Measurements from ENCODE around the gene SKAP2.

GRCh38 chr7:26681819-26682418 lies 182.5 kb downstream of the SKAP2 start:
- TF ChIP-seq CTCF (conservative IDR thresholded peaks at IDR 0.05 in 1 of 2, IDR thresholded peaks at IDR 0.05 in 1 of 2; ENCODE audit: low read depth in 1 of 2, low read length in 2 of 2) (peak; percentile 67 to 73), EZH2 (IDR thresholded peaks at IDR 0.05; ENCODE audit: low read length, missing control alignments) (no peak)

All from fibroblast of lung (primary cell).